ENCODE data around the gene TTC7B.

The TTC7B gene

DNA sequence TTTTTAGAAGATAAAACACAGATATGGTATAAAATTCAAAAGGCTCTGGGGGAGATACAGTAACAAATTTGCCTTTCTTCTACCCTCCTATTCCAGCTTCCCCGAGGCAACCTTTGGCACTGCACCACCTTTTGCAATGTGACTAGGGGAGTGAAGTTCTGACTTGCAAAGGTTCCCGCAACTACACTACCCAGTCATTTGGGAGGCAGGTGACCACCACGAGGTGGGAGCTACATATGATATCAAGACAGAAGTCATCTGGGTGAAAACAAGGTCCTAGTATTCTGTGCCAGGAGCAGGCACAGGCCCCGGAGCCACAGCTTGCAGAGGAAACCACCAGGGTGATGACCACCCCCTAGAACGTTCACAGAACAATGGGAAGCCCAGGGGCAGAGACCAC lies 141.5 kb downstream of the TTC7B start:
- no peak for DNase-seq (ENCODE audit: low read depth in 2 of 2)

DNA sequence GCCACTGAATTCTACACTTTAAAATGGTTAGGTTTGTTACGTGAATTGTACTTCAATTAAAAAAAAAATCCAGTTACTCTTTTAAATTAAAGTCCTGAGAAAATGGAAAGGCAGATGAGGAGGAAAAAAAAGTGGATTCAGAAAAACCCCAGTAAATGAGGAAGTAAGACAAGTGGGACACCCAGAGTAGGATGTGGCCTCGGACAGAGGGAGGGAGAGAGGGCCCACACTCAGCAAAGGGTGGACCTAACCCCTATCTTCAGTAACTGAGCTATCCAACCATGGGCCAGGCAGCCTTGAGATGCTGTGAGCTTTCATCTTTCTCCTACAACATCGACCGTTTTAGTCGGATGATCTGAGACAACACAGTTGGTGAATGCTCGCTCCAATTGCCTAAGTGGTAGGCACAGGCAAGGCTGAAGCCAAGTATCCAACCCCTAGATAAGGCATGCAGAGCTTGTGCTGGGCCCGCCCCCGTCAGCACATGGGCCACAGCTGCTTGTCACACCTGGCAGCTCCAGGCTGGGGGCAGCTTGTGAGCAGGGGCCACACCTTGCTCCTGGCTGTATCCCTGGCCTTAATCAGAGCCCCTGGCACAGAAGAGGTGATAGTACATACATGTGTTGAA lies 142.1 kb downstream of the TTC7B start:
- DNase-seq (ENCODE audit: low read depth in 2 of 2): no peak

DNA sequence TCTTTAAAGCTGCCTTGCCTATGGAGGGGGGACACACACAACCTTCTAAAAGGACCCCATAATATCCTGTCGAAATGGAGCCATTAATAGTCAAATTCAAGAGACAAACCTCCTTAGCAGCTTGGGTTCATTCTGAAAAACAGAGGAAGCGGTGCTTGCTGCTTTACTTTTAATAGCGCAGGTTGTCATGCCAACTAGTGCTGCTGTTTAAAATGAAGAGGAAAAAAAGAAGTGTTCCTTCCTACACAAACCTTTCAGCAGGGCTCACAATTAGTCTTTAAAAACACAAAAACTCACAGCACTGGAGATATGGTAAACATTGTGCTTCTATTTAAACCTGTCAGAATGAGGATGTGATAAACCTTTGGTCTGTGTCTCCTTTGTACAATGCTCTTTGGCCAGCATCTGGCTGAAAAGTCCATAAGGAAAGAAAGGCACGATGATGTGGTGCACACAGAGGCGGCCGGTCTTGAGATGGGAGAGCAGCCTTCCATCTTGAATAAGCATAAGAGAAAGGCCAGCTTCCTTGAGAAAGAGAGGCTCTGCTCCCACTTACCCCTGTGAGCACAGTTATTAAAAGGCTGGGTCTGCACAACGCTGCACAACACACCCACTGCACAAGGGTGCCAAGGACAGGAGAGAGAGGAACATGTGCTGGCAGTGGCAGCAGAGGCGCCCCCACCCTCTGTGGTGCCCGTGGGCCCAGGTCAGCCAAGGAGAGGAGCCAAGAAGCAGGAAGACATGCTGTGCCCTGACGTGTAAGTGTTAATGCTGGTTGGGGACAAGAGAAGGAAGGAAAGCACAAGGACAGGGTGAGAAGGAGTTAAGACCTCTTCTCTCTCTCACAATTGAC lies 144.6 kb downstream of the TTC7B start:
- DNase-seq (ENCODE audit: low read depth in 2 of 2): no peak

DNA sequence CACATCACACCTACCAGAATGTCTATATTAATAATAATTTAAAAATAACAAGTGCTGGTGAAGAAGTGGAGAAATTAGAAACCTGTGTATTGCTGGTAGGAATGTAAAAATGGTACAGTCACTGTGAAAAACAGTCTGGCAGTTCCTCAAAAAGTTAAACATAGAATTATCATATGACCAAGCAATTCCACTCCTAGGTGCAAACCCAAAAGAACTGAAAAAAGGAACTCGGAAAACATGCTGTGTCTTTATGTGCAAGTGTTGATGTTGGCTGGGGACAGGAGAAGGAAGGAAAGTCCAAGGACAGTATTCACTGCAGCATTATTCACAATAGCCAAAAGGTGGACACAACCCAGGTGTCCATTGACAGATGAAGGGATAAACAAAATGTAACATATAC lies 146.5 kb downstream of the TTC7B start:
- DNase-seq (ENCODE audit: low read depth in 2 of 2): no peak

DNA sequence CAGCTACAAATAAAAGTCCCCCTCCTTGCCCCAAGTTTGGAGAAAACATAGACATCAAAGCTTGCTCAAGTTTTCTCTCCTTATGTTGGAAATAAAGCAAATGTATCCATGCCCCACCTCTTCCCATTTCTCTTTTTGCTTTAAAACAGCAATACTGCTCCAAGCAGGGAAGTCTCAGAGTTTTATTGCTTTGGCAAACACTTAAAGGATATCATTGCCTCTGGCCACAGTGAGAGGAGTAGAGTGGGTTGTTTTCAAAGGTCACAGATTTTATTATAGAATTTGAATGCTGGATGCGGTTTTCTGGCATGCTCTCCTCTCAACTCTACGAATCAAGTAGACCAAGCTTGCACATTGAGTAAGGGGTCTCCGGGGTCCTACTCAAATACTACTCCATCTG lies 149.7 kb downstream of the TTC7B start:
- no peak for DNase-seq (ENCODE audit: low read depth in 2 of 2)

DNA sequence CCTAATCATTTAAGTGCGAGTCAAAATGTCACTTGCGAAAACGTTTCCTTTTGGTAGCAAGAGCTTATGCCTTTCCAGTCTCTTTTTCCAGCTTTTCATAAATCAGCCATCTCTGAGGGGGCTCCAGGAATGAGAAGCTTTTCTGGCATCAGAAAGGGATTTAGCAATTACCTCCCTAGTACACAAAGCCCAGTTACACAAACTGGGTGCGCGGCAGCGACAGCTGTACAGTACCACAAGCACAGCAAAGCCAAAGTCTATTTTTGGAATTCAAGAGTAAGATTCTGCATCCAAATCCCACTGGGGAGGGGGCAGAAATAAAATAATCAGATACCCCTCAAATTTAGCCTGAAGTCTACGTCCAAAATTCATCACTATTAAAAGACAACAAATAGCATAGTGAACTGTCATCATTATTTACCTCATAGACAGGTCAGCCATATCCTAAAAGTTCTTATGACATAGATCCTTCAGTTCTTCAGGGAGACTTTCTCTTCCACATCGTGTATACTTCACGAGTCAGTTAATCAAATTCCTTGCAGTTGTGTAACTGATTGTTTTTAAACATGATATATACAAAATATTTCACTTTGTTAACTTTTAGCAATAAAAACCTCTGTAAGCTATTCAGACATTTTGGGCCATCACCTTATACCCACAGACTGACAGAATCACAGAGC lies 150.8 kb downstream of the TTC7B start:
- no peak for DNase-seq (ENCODE audit: low read depth in 2 of 2)

DNA sequence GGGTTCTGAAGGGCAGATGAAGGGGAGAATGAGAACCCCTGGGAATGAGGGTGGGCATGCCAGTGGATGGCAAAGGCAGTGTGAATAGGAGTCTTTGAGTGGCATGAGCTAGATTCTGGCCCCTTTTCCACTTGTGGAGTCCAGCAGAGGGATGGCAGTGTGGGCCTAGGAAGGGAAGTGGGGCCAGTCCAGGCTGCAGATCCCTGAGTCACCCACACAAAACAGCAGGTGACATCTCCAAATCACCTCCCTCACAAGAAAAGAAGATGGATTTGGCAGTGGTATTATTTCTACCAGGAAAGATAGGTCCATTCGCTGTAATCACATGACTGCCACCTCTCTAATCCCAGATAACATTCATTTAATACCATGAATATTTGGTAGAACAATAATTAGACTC lies 151.3 kb downstream of the TTC7B start:
- no peak for DNase-seq (ENCODE audit: low read depth in 2 of 2)

DNA sequence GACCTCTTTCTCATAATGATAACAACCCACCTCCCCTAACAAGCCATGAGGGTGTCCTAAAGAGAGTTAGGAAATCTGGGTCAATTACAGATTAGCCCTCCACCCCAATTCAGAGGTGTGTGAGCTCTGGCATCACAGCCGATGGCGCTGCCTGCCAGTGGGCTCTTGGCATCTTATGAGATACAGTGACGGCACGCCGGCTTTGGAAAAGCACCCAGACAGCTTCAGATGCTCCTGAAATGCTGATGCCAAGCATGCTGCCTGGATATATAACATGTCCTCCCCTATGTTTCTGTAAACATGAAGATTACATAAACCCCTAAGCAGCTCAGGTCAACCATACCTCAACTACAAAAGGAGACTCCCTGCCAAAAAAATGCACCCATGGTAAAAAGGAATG lies 152.6 kb downstream of the TTC7B start:
- DNase-seq (ENCODE audit: low read depth in 2 of 2): no peak

DNA sequence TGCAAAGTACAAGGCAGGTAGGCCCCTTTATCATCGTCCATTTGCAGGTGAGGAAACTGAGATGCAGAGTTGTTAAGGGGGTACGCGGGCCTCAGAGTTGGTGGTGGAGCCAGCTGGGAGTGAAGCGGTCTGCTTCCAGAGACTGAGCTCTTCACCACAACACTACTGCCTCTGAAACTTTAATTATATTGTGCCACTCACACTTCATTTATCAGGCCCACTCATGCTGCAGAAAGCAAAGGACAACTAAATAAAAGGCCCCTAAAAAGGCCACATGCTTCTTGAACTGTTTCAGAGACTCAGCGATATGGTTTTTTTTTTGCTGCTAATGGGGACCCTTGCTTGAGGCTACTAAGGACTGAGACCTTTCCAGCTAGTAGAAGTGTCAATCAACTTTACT lies 153.1 kb downstream of the TTC7B start:
- no peak for DNase-seq (ENCODE audit: low read depth in 2 of 2)

DNA sequence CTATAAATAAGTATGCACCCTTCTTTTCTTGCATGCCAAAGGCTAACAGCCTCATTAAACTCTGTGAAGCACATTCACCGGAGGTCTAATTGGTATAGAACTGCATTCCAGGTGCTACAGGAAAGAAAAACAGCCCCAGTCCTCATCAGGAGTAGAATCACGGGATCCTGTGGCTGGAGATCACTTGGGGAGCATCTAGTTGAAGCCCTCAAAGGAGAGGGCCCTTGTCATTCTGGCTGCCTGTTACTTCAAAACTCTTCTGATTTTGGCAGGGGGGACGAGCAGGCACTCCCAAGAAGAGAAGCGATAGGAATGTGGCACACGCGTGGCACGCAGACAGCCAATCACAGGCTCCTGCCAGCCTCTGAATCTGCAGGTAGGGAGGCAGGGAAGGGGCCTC lies 154.4 kb downstream of the TTC7B start:
- no peak for DNase-seq (ENCODE audit: low read depth in 2 of 2)

DNA sequence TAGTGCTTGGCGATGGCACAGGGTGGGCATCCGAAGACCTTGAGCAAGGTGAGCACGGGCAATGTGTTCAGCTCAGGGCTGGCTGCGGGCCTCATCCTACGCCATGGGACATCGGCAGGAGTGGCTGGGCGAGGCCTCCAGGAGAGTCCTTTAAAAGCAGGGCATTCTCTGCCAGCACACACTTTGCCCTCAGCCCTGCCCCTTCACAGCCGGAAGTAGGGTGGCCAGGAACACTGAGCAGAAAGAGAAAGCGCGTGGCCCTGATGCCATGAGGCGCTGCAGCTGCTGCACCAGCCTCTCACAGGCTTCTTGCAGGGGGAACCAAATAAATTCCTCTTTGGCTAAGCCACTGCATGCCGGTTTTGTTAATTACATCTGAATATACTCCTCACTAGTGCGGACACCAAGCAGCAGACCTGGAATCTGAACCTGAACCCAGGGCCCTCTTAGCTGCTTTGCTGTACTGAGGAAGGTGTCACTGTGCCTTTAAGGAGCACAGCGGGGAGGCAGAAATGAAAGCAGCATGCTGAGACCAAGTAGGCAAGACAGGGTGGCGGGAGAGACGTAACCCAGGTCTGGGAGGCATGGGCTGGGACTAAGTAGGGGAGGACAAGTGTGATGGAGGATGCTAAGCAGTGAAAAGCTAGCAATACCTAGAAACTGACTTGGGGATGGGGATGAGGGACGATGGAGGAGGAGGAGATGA lies 155.2 kb downstream of the TTC7B start:
- DNase-seq (ENCODE audit: low read depth in 2 of 2): no peak

DNA sequence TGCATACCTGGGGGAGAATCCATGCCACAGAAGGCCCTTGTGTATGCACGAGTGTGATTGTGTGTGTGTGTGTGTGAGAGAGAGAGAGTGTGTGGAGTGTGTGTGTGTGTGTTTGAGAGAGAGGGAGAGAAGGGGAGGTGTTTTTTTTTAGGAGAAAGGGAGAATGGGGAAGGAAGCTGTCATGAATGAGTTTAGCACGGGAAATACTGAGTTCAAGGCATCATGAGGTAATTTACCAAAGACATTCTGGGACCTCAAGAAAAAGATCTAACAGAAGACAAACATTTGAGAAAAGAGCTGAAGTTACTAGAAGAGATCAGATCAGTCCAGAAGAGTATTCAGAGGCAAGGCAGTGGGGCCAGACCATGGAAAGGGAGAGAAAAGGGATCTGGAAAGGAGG lies 157.1 kb downstream of the TTC7B start:
- DNase-seq (ENCODE audit: low read depth in 2 of 2): no peak

DNA sequence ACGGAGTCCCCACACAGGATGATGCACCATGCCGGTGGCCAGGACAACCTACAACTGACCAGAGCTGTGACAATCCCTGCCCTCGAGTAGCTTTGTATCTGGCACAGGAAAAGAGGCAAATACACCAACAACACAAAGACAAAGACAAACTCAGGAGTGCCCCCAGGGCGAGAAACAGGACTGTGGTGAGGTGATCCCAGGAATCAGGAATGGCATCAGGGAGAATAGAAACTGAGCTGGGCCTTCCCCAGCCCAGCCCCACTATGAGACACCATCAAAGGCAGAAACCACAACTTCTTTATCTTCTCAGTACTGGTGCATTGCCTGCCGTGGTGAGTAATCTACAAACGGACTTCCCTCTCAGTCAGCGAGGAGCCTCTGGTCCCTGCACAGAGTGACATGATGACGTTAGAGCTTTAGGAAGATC lies 157.7 kb downstream of the TTC7B start:
- DNase-seq (ENCODE audit: low read depth in 2 of 2): no peak

DNA sequence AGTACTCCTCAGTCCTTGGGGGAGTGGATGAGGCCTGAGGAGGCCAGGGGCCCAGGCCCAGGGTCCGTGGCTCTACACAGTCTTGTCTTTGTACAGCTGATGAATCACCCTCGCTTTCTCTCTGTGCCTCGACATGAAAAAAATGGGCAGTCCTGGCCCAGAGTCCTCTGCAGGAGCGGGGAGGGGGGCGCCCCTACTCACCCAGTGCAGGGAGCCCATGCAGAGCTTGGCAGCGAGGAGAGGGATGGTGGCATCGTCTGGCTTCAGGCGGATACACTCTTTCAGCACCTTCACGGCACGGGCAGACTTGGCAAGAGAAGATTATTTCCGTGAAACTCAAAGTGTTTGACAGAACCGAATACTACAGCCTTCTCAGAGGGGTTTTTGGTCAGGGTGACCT lies 159.3 kb downstream of the TTC7B start:
- DNase-seq (ENCODE audit: low read depth in 2 of 2): no peak

DNA sequence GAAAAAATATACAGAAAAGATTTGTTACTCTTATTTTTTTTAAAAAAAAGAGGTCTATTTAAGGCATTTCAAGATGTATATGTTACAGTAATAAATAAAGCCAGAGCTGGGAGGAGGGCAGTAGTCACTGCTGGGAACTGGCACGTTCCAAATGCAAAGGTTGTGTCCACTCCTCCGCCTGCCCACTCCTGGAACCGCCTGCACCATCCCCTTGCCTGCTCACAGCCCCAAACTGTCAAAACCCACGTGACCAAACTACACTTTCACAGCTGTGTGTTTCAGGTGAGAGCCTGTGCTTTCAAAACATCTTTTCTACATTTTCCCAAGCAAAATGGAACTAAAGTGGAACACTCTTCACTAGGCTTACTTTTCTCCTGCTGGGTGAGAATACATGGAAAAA lies 160.4 kb downstream of the TTC7B start:
- no peak for DNase-seq (ENCODE audit: low read depth in 2 of 2)

DNA sequence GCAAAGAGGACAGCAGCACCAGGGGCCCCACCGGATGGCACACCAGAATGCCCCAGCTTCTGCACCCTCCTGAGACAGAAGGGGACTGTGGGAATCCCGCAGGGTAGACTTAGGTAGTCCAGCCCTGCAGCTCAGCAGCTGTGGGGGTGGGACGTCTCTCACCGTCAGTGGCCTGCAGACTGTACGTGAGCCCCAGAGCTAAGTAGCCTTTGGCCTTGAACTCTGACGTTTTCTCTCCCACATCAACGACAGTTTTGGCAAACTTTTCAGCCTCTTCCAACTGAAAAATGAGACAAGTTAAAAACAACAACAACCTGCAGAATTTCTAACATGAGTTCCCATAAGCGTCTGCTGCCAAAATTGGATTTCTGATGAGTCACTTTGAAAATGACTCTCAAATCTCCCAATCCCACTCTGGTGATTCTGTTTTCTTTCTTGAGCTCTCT lies 161.4 kb downstream of the TTC7B start:
- no peak for DNase-seq (ENCODE audit: low read depth in 2 of 2)

DNA sequence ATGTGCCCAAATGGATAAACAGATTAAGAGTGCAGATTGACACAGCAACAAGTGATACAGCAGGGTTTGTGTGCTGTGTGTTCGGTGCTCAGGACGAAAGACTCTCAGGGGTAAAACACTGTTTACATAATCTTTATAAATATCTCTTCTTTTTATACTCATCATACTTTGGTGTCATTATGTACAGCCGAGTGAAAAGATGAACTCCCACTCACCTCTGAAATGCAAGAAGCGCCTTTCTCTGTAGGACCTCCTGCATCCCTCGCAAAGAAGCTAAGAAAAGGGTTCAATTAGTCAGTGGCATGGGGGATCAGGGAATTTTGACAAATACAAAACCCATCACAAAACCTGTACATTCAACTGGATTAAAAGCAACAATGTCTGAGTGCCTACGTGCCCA lies 163.6 kb downstream of the TTC7B start:
- DNase-seq (ENCODE audit: low read depth in 2 of 2): no peak

DNA sequence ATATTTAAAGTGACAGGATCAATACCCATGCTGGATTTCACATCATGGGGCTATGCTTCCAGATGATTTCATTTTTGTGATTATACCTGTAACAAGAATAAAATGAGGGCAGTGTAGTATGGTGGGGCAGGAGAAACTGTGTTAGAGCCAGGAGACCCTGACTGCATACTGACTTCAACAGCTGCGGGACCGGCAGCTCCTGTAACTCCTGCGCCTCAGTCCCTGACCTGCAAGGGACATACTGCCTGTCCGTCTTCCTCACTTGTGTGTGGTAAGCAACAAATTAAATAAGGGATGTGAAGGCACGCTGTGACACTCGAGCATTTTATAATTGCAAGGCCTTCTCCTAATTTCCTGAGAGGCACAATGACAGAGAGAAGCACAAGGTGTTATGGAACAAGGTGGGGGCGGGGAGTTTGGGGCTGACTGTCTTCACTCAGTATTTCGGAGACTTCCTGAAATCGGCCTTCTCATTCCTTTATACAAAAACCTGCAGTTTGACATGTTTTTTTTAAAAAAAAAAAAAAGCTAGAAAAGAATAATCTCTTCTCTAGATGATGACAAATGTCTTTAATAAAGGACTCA lies 164.2 kb downstream of the TTC7B start:
- DNase-seq (ENCODE audit: low read depth in 2 of 2): no peak

DNA sequence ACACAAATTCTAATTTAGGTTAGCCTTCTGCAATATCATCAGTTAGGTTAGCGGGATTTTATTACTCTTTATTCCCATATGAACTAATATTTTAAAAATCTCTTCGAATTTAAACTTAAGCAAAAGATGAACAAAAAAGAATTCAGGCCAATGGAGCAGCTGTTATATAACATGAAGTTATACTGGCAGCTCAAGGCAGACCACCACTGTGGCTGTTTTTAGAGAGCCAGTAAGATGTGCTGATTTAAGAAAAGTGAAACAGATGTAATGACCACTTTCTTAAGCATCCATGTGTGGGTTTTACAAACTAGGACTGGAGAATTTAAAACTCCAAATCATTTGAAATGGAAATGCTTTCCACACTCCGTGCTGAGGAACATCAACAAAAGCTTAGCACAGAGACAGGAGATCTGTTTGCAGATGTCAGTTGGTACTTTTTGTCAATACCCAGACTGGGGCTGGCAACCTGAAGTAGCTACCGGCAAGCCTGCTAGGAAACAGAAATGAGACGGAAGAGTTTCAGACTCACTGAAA lies 164.9 kb downstream of the TTC7B start:
- no peak for DNase-seq (ENCODE audit: low read depth in 2 of 2)

DNA sequence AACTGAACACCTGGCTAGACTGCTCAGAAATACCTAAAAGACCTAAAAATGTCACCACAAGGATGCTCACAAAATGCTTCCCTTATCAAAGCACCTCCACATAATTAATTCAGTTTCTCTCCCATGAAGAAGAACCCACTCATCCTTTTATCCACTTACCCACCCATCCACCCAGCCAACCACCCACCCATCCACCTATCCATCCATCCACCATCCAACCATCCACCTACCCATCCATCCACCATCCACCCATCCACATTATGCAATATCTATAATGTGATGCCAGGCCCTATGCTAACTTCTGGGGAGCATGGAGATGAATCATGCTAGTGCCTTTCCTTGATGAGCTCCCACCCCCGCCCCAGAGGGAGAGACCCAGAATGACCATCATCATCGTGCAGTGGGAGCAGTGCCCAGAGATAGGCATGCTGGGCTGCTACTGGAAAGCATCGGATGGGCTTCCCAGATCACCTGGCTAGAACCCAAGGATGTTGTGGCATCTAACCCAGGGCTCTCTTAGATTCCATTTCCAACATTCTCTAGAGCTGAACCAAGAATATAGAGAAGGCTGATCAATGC lies 166.6 kb downstream of the TTC7B start:
- no peak for DNase-seq (ENCODE audit: low read depth in 2 of 2)

DNA sequence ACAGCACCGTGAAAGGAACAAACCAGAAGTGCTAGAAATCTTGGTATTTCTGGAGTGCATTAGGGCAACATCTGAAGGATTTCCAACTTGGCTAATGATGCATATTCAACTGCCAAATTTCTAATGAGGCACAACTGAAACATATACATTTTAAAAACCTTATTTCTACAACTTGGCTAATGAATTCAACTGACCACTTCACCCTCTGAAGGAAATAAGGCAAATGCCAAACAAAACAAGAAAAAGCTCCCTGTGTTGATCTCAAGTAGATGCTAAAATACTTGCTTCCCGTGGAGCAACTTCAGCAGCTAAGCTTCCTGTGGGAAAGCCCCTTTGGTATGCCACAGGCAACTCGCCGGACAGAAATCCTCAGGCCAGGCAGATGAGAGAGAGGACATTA lies 167.1 kb downstream of the TTC7B start:
- no peak for DNase-seq (ENCODE audit: low read depth in 2 of 2)
